ENCODE results near the gene A2M. TPM values are rescaled to one million over a fixed set of nuclear protein-coding genes. Genes with fewer than 3 reads are reported as not detected.

The A2M gene
- total RNA-seq, 1 experiment from 2014 or later: 1.2 TPM

GRCh38 chr12:9133216-9133916 is 17.6 kb upstream of the A2M start:
- Histone ChIP-seq H3K79me2 (ENCODE audit: insufficient read depth, low read length) (no peaks in the 10 kb centered on the region), H2BK20ac (ENCODE audit: low read depth, low read length, poor library complexity, severe bottlenecking) (no peak overlapping the region), H2BK15ac (ENCODE audit: low read depth, low read length) (no peak overlapping the region), H3K4me2 (ENCODE audit: insufficient read depth, insufficient read length, low read length) (no peak overlapping the region), H3K27me3 (ENCODE audit: insufficient read depth, low read length) (no peaks in the 10 kb centered on the region), H4K91ac (ENCODE audit: insufficient read length, low read depth, low read length) (no peak overlapping the region), H4K5ac (ENCODE audit: insufficient read length, low read depth, low read length) (no peak overlapping the region), H4K20me1 (ENCODE audit: control insufficient read depth, insufficient read depth, insufficient read length) (no peaks in the 10 kb centered on the region), H3K4me1 (ENCODE audit: insufficient read depth, low read length) (no peaks in the 10 kb centered on the region), H3K23ac (ENCODE audit: insufficient read length, low read depth, low read length) (no peak overlapping the region), H3K9ac (ENCODE audit: extremely low read depth, insufficient read length, low read length) (no peak overlapping the region), H3K23me2 (ENCODE audit: insufficient read length, low read depth, low read length, poor library complexity, severe bottlenecking) (no peaks in the 10 kb centered on the region), H3K14ac (ENCODE audit: insufficient read depth, low read length) (no peak overlapping the region), H4K8ac (replicated peaks; ENCODE audit: insufficient read length, low read depth, low read length) (no peak overlapping the region), H3T11ph (ENCODE audit: low read length) (no peak overlapping the region), H3K27ac (ENCODE audit: insufficient read length, low read depth, low read length) (no peak overlapping the region), H3K18ac (ENCODE audit: insufficient read length, low read depth, low read length) (no peak overlapping the region), H2AK5ac (ENCODE audit: insufficient read length, low read length) (no peak overlapping the region), H3K9me3 (ENCODE audit: control insufficient read depth, low read depth, low read length) (no peaks in the 10 kb centered on the region), H3K79me1 (ENCODE audit: insufficient read depth, low read depth, low read length, poor library complexity, severe bottlenecking) (no peaks in the 10 kb centered on the region), H2BK120ac (ENCODE audit: low read depth, low read length, poor library complexity, severe bottlenecking) (no peak overlapping the region), H3K4ac (ENCODE audit: low read depth, low read length) (no peak overlapping the region), H3K56ac (ENCODE audit: insufficient read length, low read depth, low read length) (no peak overlapping the region), H2AFZ (ENCODE audit: low read length) (no peak overlapping the region), H2BK12ac (ENCODE audit: insufficient read length, low read depth, low read length) (no peak overlapping the region), H2BK5ac (ENCODE audit: insufficient read length, low read length) (no peak overlapping the region)
- Mint-ChIP-seq H3K36me3 (ENCODE audit: insufficient read depth in 1 of 3, low read depth in 3 of 3) (peaks cover 0 to 5% (median 0%) of the 10 kb centered on the region in 3 experiments; a peak in 2 of 7 replicates), H3K4me3 (no peak overlapping the region), H3K27me3 (ENCODE audit: low read depth) (no peaks in the 10 kb centered on the region), H3K9me3 (peaks cover 2 to 6% of the 10 kb centered on the region in 2 experiments; a peak in 4 of 5 replicates), H3K27ac (no peak overlapping the region), H3K4me1 (no peaks in the 10 kb centered on the region)
- TF ChIP-seq CTCF (conservative IDR thresholded peaks at IDR 0.05): no peak
- DNase-seq: no peak
- WGBS (ENCODE audit: extremely low coverage, insufficient read length, low lambda C conversion rate): no CpG with 5 or more reads among the region's 1 CpG

Measured in H9 (cell line).